GM23338 (cell line): ENCODE data around the gene SCNN1B. TPM values are rescaled to one million over a fixed set of nuclear protein-coding genes. Genes with fewer than 3 reads are reported as not detected.
A peak's percentile ranks its signal among the peaks of the same experiment; 100 is the strongest.

Source experiments
- ATAC-seq: fragments of 200-7000 bp; cut with Tn5 transposase; 3 replicates; pipeline ENCODE4 v1.9.1; 2020
- DNase-seq: peaks from one replicate; pipeline ENCODE4 v3.0.0-alpha.2; 2015; ENCODE audit warnings: low spot score
- H2AFZ ChIP-seq: fragments of 200-600 bp; sonication (generic); 2 replicates; pipeline ENCODE4 v1.8.0; 2016; ENCODE audit warnings: antibody characterized with exemption, mild to moderate bottlenecking, moderate library complexity
- H3F3A ChIP-seq: fragments of 200-600 bp; sonication (generic); replicated peaks from 2 replicates; pipeline ENCODE4 v1.8.0; 2017; ENCODE audit warnings: antibody characterized with exemption, mixed run types, low read depth
- H3K27ac ChIP-seq: fragments of 200-600 bp; sonication (generic); 2 replicates; pipeline ENCODE4 v1.6.1; 2016; ENCODE audit warnings: low read depth
- H3K27me3 ChIP-seq: fragments of 200-600 bp; sonication (generic); 2 replicates; pipeline ENCODE4 v1.8.0; 2016; ENCODE audit warnings: mild to moderate bottlenecking, mixed run types, moderate library complexity; ENCODE audit not compliant: insufficient read depth
- H3K36me3 ChIP-seq: fragments of 200-600 bp; sonication (generic); 2 replicates; pipeline ENCODE4 v1.8.0; 2016; ENCODE audit warnings: mild to moderate bottlenecking; ENCODE audit not compliant: insufficient read depth
- H3K4me1 ChIP-seq: fragments of 200-600 bp; sonication (generic); 2 replicates; pipeline ENCODE4 v1.8.0; 2016; ENCODE audit warnings: mild to moderate bottlenecking, moderate library complexity; ENCODE audit not compliant: insufficient read depth
- H3K4me2 ChIP-seq: fragments of 200-600 bp; sonication (generic); 2 replicates; pipeline ENCODE4 v1.7.1; 2017; ENCODE audit warnings: mixed run types
- H3K4me3 ChIP-seq: fragments of 200-600 bp; sonication (generic); 2 replicates; pipeline ENCODE4 v1.6.1; 2016; ENCODE audit warnings: mixed run types
- H3K79me2 ChIP-seq: fragments of 200-600 bp; sonication (generic); replicated peaks from 2 replicates; pipeline ENCODE4 v1.8.0; 2017; ENCODE audit warnings: mild to moderate bottlenecking; ENCODE audit not compliant: insufficient read depth
- H3K9me2 ChIP-seq: fragments of 200-600 bp; sonication (generic); 2 replicates; pipeline ENCODE4 v1.8.0; 2017; ENCODE audit not compliant: insufficient read depth
- H4K20me1 ChIP-seq: fragments of 200-600 bp; sonication (generic); replicated peaks from 2 replicates; pipeline ENCODE4 v1.8.0; 2017; ENCODE audit warnings: mild to moderate bottlenecking; ENCODE audit not compliant: insufficient read depth
- H3K27ac Mint-ChIP-seq: 2 replicates; pipeline ENCODE4 v1.8.0; 2020; ENCODE audit warnings: inconsistent platforms, mild to moderate bottlenecking, moderate library complexity, mixed read lengths
- H3K27me3 Mint-ChIP-seq: 3 replicates; pipeline ENCODE4 v1.8.0; 2022; ENCODE audit warnings: low read depth, mild to moderate bottlenecking, moderate library complexity, mixed read lengths, inconsistent platforms; ENCODE audit not compliant: insufficient read depth, poor library complexity
- H3K36me3 Mint-ChIP-seq: 3 replicates; pipeline ENCODE4 v1.8.0; 2021; ENCODE audit warnings: low read depth, mild to moderate bottlenecking, inconsistent platforms, moderate library complexity, mixed read lengths
- H3K4me1 Mint-ChIP-seq: 3 replicates; pipeline ENCODE4 v1.8.0; 2020; ENCODE audit warnings: mild to moderate bottlenecking, inconsistent platforms, mixed read lengths
- H3K4me3 Mint-ChIP-seq: 3 replicates; pipeline ENCODE4 v1.8.0; 2021; ENCODE audit warnings: moderate library complexity, mild to moderate bottlenecking, inconsistent platforms, mixed read lengths
- H3K9me3 Mint-ChIP-seq: 3 replicates; pipeline ENCODE4 v1.8.0; 2020; ENCODE audit warnings: moderate library complexity, mild to moderate bottlenecking, inconsistent platforms, mixed read lengths
- EZH2 ChIP-seq: fragments of 200-600 bp; sonication (generic); IDR thresholded peaks from one replicate; pipeline ENCODE4 v1.8.0; 2017; ENCODE audit warnings: antibody characterized with exemption, mild to moderate bottlenecking, low read depth; ENCODE audit not compliant: unreplicated experiment
- EZH2phosphoT487 ChIP-seq: fragments of 200-600 bp; sonication (generic); IDR thresholded peaks from one replicate; pipeline ENCODE4 v1.8.1; 2018; ENCODE audit warnings: antibody characterized with exemption; ENCODE audit not compliant: unreplicated experiment
- NANOG ChIP-seq: IDR thresholded peaks from 2 replicates; pipeline ENCODE4 v1.6.1; 2016; ENCODE audit warnings: antibody characterized with exemption, borderline replicate concordance
- POLR2AphosphoS5 ChIP-seq: IDR thresholded peaks from 2 replicates; pipeline ENCODE4 v1.6.1; 2016; ENCODE audit warnings: antibody characterized with exemption, low read depth
- REST ChIP-seq: IDR thresholded peaks from one replicate; pipeline ENCODE4 v1.6.1; 2018; ENCODE audit warnings: antibody characterized with exemption; ENCODE audit not compliant: unreplicated experiment
- ZNF114 ChIP-seq: fragments of 250-450 bp; sonication (Bioruptor Pico); IDR thresholded peaks from 2 replicates; pipeline ENCODE4 v1.5.0; 2020; ENCODE audit warnings: mild to moderate bottlenecking, moderate library complexity
- ZNF331 ChIP-seq: fragments of 250-450 bp; sonication (Bioruptor Pico); IDR thresholded peaks from 2 replicates; pipeline ENCODE4 v1.5.0; 2020; ENCODE audit warnings: low read depth, mild to moderate bottlenecking, moderate library complexity
- polyA plus RNA-seq: library from polyadenylated mRNA; unstranded; fragments of >200 nt; fragmentation: Nextera tagmentation; extraction: Ambion mirVana; gene quantifications from 2 replicates; pipeline ENCODE4 v1.2.1, GENCODE V29; 2016
- total RNA-seq: library from RNA; depleted of rRNA; stranded (reverse); fragments of >200 nt; shearing (Covaris generic); gene quantifications from 2 replicates; pipeline ENCODE4 v1.2.3, GENCODE V29; 2014
- TF ChIP-seq, protein P1 (sequence below), 2 experiments: fragments of 200-600 bp in 1 of 2; sonication (generic) in 1 of 2; conservative IDR thresholded peaks; 2 replicates each; pipeline versions ENCODE4 v1.5.1 to v1.6.1; 2016 to 2017; ENCODE audit warnings: antibody characterized with exemption in 2 of 2, low read depth in 2 of 2, mild to moderate bottlenecking in 2 of 2, moderate library complexity in 1 of 2
- TF ChIP-seq, protein P2 (sequence below): IDR thresholded peaks from 2 replicates; pipeline ENCODE4 v1.6.1; 2016; ENCODE audit warnings: antibody characterized with exemption
- TF ChIP-seq, protein P3 (sequence below): fragments of 250-450 bp; sonication (Bioruptor Pico); IDR thresholded peaks from 2 replicates; pipeline ENCODE4 v1.5.0; 2020; ENCODE audit warnings: mild to moderate bottlenecking, moderate library complexity

SCNN1B gene
- total and polyA plus RNA-seq, 2 experiments from 2014 or later, result 0.78 to 1.1 TPM

GRCh38 chr16:23301251-23302044, 654 bp upstream of the SCNN1B start:
- H3K27me3 Mint-ChIP-seq, result peaks cover 30% of the 10 kb centered on the region
- H3K4me3 Mint-ChIP-seq, result peak overlapping the region; percentile 77
- Histone ChIP-seq H3K27ac (no peak overlapping the region), H3K4me2 (peak overlapping the region; percentile 96), H2AFZ (peak overlapping the region; percentile 94), H3F3A (no peaks in the 10 kb centered on the region), H3K27me3 (peaks cover 36% of the 10 kb centered on the region), H3K4me3 (peak overlapping the region; percentile 79), H3K9me2 (peaks cover 7% of the 10 kb centered on the region), H3K36me3 (no peaks in the 10 kb centered on the region), H4K20me1 (no peaks in the 10 kb centered on the region), H3K4me1 (peaks cover 6% of the 10 kb centered on the region; the same call in 1 of the 2 replicates), H3K79me2 (no peaks in the 10 kb centered on the region)
- H3K27ac Mint-ChIP-seq, result no peak overlapping the region
- no peaks in the 10 kb centered on the region; the same call in 2 of the 3 replicates for H3K36me3 Mint-ChIP-seq
- peak; percentile 25 for ATAC-seq
- no peaks in the 10 kb centered on the region; the same call in 1 of the 3 replicates for H3K9me3 Mint-ChIP-seq
- DNase-seq, result peak; percentile 59
- peaks cover 10% of the 10 kb centered on the region for H3K4me1 Mint-ChIP-seq
- TF ChIP-seq ZNF331 (no peak), EZH2phosphoT487 (no peak), EZH2 (no peak), REST (no peak), ZNF114 (CRISPR knock-in tag) (no peak), POLR2AphosphoS5 (no peak), NANOG (no peak)
- TF ChIP-seq, protein P1, sequence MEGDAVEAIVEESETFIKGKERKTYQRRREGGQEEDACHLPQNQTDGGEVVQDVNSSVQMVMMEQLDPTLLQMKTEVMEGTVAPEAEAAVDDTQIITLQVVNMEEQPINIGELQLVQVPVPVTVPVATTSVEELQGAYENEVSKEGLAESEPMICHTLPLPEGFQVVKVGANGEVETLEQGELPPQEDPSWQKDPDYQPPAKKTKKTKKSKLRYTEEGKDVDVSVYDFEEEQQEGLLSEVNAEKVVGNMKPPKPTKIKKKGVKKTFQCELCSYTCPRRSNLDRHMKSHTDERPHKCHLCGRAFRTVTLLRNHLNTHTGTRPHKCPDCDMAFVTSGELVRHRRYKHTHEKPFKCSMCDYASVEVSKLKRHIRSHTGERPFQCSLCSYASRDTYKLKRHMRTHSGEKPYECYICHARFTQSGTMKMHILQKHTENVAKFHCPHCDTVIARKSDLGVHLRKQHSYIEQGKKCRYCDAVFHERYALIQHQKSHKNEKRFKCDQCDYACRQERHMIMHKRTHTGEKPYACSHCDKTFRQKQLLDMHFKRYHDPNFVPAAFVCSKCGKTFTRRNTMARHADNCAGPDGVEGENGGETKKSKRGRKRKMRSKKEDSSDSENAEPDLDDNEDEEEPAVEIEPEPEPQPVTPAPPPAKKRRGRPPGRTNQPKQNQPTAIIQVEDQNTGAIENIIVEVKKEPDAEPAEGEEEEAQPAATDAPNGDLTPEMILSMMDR (conservative IDR thresholded peaks at IDR 0.05; ENCODE audit: low read depth in 2 of 2), result no peak
- TF ChIP-seq, protein P2, sequence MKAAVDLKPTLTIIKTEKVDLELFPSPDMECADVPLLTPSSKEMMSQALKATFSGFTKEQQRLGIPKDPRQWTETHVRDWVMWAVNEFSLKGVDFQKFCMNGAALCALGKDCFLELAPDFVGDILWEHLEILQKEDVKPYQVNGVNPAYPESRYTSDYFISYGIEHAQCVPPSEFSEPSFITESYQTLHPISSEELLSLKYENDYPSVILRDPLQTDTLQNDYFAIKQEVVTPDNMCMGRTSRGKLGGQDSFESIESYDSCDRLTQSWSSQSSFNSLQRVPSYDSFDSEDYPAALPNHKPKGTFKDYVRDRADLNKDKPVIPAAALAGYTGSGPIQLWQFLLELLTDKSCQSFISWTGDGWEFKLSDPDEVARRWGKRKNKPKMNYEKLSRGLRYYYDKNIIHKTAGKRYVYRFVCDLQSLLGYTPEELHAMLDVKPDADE, result no peak
- TF ChIP-seq, protein P3, sequence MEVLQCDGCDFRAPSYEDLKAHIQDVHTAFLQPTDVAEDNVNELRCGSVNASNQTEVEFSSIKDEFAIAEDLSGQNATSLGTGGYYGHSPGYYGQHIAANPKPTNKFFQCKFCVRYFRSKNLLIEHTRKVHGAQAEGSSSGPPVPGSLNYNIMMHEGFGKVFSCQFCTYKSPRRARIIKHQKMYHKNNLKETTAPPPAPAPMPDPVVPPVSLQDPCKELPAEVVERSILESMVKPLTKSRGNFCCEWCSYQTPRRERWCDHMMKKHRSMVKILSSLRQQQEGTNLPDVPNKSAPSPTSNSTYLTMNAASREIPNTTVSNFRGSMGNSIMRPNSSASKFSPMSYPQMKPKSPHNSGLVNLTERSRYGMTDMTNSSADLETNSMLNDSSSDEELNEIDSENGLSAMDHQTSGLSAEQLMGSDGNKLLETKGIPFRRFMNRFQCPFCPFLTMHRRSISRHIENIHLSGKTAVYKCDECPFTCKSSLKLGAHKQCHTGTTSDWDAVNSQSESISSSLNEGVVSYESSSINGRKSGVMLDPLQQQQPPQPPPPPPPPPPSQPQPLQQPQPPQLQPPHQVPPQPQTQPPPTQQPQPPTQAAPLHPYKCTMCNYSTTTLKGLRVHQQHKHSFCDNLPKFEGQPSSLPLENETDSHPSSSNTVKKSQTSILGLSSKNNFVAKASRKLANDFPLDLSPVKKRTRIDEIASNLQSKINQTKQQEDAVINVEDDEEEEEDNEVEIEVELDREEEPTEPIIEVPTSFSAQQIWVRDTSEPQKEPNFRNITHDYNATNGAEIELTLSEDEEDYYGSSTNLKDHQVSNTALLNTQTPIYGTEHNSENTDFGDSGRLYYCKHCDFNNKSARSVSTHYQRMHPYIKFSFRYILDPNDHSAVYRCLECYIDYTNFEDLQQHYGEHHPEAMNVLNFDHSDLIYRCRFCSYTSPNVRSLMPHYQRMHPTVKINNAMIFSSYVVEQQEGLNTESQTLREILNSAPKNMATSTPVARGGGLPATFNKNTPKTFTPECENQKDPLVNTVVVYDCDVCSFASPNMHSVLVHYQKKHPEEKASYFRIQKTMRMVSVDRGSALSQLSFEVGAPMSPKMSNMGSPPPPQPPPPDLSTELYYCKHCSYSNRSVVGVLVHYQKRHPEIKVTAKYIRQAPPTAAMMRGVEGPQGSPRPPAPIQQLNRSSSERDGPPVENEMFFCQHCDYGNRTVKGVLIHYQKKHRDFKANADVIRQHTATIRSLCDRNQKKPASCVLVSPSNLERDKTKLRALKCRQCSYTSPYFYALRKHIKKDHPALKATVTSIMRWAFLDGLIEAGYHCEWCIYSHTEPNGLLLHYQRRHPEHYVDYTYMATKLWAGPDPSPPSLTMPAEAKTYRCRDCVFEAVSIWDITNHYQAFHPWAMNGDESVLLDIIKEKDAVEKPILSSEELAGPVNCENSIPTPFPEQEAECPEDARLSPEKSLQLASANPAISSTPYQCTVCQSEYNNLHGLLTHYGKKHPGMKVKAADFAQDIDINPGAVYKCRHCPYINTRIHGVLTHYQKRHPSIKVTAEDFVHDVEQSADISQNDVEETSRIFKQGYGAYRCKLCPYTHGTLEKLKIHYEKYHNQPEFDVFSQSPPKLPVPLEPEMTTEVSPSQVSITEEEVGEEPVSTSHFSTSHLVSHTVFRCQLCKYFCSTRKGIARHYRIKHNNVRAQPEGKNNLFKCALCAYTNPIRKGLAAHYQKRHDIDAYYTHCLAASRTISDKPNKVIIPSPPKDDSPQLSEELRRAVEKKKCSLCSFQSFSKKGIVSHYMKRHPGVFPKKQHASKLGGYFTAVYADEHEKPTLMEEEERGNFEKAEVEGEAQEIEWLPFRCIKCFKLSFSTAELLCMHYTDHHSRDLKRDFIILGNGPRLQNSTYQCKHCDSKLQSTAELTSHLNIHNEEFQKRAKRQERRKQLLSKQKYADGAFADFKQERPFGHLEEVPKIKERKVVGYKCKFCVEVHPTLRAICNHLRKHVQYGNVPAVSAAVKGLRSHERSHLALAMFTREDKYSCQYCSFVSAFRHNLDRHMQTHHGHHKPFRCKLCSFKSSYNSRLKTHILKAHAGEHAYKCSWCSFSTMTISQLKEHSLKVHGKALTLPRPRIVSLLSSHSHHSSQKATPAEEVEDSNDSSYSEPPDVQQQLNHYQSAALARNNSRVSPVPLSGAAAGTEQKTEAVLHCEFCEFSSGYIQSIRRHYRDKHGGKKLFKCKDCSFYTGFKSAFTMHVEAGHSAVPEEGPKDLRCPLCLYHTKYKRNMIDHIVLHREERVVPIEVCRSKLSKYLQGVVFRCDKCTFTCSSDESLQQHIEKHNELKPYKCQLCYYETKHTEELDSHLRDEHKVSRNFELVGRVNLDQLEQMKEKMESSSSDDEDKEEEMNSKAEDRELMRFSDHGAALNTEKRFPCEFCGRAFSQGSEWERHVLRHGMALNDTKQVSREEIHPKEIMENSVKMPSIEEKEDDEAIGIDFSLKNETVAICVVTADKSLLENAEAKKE (CRISPR knock-in tag), result no peak
